HCT116 (cell line): ENCODE results near the gene KRTDAP. TPM values are rescaled to one million over a fixed set of nuclear protein-coding genes. Genes with fewer than 3 reads are reported as not detected.

Experiments
- ATAC-seq: fragments of 200-7000 bp; cut with Tn5 transposase; 2 replicates; pipeline ENCODE4 v1.9.1; 2020; ENCODE audit warnings: mild to moderate bottlenecking, moderate library complexity
- BruUV-seq: library from RNA; stranded (reverse); fragments of 400-500 nt; replicated peaks from 2 replicates; lab custom pipeline; 2021; lab: Mats Ljungman, UMichigan
- CTCF ChIA-PET: fragments of 300-600 bp; sonication (Branson Sonifier 250); formaldehyde crosslinking; loops from one replicate; lab custom pipeline; 2021; ENCODE audit warnings: antibody characterized with exemption; lab: Charles Lee
- POLR2A ChIA-PET: fragments of 300-600, 350-600 bp; sonication (Branson Sonifier 250); formaldehyde crosslinking; loops from one replicate; lab custom pipeline; 2021; ENCODE audit warnings: antibody characterized with exemption; lab: Charles Lee
- RAD21 ChIA-PET, 2 experiments: fragments of 300-600 bp; sonication (Branson Sonifier 250); formaldehyde crosslinking; loops; one replicate each; lab custom pipeline; 2023; ENCODE audit warnings: low total read pairs in 2 of 2; ENCODE audit not compliant: uncharacterized antibody in 2 of 2, unreplicated experiment in 2 of 2, low non-redundant PET in 1 of 2; lab: Charles Lee
- DNase-seq: peaks from one replicate; pipeline ENCODE4 v3.0.0-alpha.2; 2010; ENCODE audit warnings: low read depth, low spot score
- H2AFZ ChIP-seq: fragments of 200-600 bp; shearing (Covaris generic), sonication (generic); 2 replicates; pipeline ENCODE4 v1.6.1; 2017; ENCODE audit warnings: low read depth, mixed run types, mixed read lengths, antibody characterized with exemption, low read length; ENCODE audit not compliant: poor library complexity, severe bottlenecking
- H3K27ac ChIP-seq: 2 replicates; pipeline ENCODE4 v1.5.1; 2012; ENCODE audit warnings: low read depth, low read length
- H3K27me3 ChIP-seq: fragments of 200-600 bp; sonication (generic); 2 replicates; pipeline ENCODE4 v1.6.1; 2016; ENCODE audit warnings: mixed run types, low read length, mixed read lengths; ENCODE audit not compliant: insufficient read depth
- H3K36me3 ChIP-seq, 2 experiments: fragments of 200-500 bp in 1 of 2; fragments of 200-600 bp in 1 of 2; sonication (Bioruptor generic) in 1 of 2; sonication (generic) in 1 of 2; 2 replicates each; pipeline versions ENCODE4 v1.5.1 to v1.6.1; 2014 to 2016; ENCODE audit warnings: low read length in 2 of 2, inconsistent platforms in 1 of 2, mixed read lengths in 1 of 2, mixed run types in 1 of 2; ENCODE audit not compliant: insufficient read depth in 2 of 2, control insufficient read depth in 1 of 2
- H3K4me1 ChIP-seq, 2 experiments: fragments of 200-600 bp in 1 of 2; sonication (generic) in 1 of 2; 2 replicates each; pipeline versions ENCODE4 v1.5.1 to v1.6.1; 2012 to 2017; ENCODE audit warnings: low read length in 2 of 2, inconsistent platforms in 1 of 2, mild to moderate bottlenecking in 1 of 2, mixed read lengths in 1 of 2, mixed run types in 1 of 2, moderate library complexity in 1 of 2; ENCODE audit not compliant: insufficient read depth in 2 of 2, control insufficient read depth in 1 of 2
- H3K4me2 ChIP-seq: fragments of 200-600 bp; sonication (generic); 2 replicates; pipeline ENCODE4 v1.6.1; 2017; ENCODE audit warnings: mixed run types, low read length, mixed read lengths
- H3K4me3 ChIP-seq, 2 experiments: fragments of 200-600 bp in 1 of 2; sonication (generic) in 1 of 2; replicated peaks in 1 of 2; 2 replicates each; pipeline ENCODE4 v1.5.1; 2011 to 2016; ENCODE audit warnings: low read length in 2 of 2, control low read depth in 1 of 2, low read depth in 1 of 2, mild to moderate bottlenecking in 1 of 2, mixed read lengths in 1 of 2, mixed run types in 1 of 2
- H3K79me2 ChIP-seq: fragments of 200-600 bp; sonication (generic); 2 replicates; pipeline ENCODE4 v1.6.1; 2017; ENCODE audit warnings: mild to moderate bottlenecking, mixed run types, low read length, moderate library complexity, mixed read lengths; ENCODE audit not compliant: insufficient read depth
- H3K9ac ChIP-seq: fragments of 200-600 bp; sonication (generic); 2 replicates; pipeline ENCODE4 v1.6.1; 2016; ENCODE audit warnings: low read length, mixed read lengths
- H3K9me2 ChIP-seq: fragments of 200-600 bp; sonication (generic), shearing (Covaris generic); 2 replicates; pipeline ENCODE4 v1.6.1; 2017; ENCODE audit warnings: mixed run types, mild to moderate bottlenecking, moderate library complexity; ENCODE audit not compliant: insufficient read depth
- H3K9me3 ChIP-seq, 2 experiments: fragments of 200-500 bp in 1 of 2; fragments of 200-600 bp in 1 of 2; sonication (Bioruptor generic) in 1 of 2; sonication (generic) in 1 of 2; 2 replicates each; pipeline ENCODE4 v1.6.1; 2014 to 2017; ENCODE audit warnings: low read length in 2 of 2, mixed read lengths in 2 of 2, inconsistent platforms in 1 of 2, low read depth in 1 of 2, mild to moderate bottlenecking in 1 of 2, mixed run types in 1 of 2, moderate library complexity in 1 of 2; ENCODE audit not compliant: control insufficient read depth in 1 of 2, insufficient read depth in 1 of 2
- H4K20me1 ChIP-seq: fragments of 200-600 bp; sonication (generic), shearing (Covaris generic); 2 replicates; pipeline ENCODE4 v1.6.1; 2017; ENCODE audit warnings: mixed run types, mild to moderate bottlenecking, moderate library complexity; ENCODE audit not compliant: insufficient read depth
- CBX3 ChIP-seq: IDR thresholded peaks from 2 replicates; pipeline ENCODE4 v1.6.1; 2012; ENCODE audit warnings: low read depth
- CEBPB ChIP-seq: IDR thresholded peaks from 2 replicates; pipeline ENCODE4 v1.6.1; 2012; ENCODE audit warnings: low read depth
- ELF1 ChIP-seq: IDR thresholded peaks from 2 replicates; pipeline ENCODE4 v1.6.1; 2012; ENCODE audit warnings: low read depth, borderline replicate concordance
- EZH2 ChIP-seq: fragments of 200-600 bp; sonication (generic); IDR thresholded peaks from 2 replicates; pipeline ENCODE4 v1.6.1; 2017; ENCODE audit warnings: antibody characterized with exemption, mixed run types
- EZH2phosphoT487 ChIP-seq: fragments of 200-600 bp; IDR thresholded peaks from 2 replicates; pipeline ENCODE4 v1.6.1; 2018; ENCODE audit warnings: antibody characterized with exemption, borderline replicate concordance
- RAD21 ChIP-seq: IDR thresholded peaks from 2 replicates; pipeline ENCODE4 v1.6.1; 2012; ENCODE audit warnings: low read depth, mild to moderate bottlenecking
- SP1 ChIP-seq: IDR thresholded peaks from 2 replicates; pipeline ENCODE4 v1.6.1; 2012; ENCODE audit warnings: low read depth
- TCF7L2 ChIP-seq: IDR thresholded peaks from 2 replicates; pipeline ENCODE4 v1.7.0; 2011; ENCODE audit warnings: borderline replicate concordance, inconsistent platforms; ENCODE audit not compliant: insufficient read depth, insufficient read length; ENCODE audit errors: extremely low read depth
- YY1 ChIP-seq: IDR thresholded peaks from 2 replicates; pipeline ENCODE4 v1.6.1; 2011; ENCODE audit warnings: low read length, low read depth, moderate library complexity, mild to moderate bottlenecking; ENCODE audit not compliant: insufficient replicate concordance; ENCODE audit errors: extremely low read depth
- ZFX ChIP-seq: fragments of 450-650 bp; IDR thresholded peaks from 2 replicates; pipeline ENCODE4 v1.6.1; 2017
- intact Hi-C: fragments of 100-400 bp; cut with micrococcal nuclease; formaldehyde crosslinking; loops from 2 replicates; pipeline ENCODE4 v1.10.0; 2022
- total RNA-seq: library from RNA; stranded (reverse); gene quantifications from one replicate; pipeline ENCODE4 v1.2.1, GENCODE V29; 2021; ENCODE audit not compliant: unreplicated experiment
- TF ChIP-seq, protein P1 (sequence below): IDR thresholded peaks from 2 replicates; pipeline ENCODE4 v1.6.1; 2012
- TF ChIP-seq, protein P2 (sequence below), 3 experiments: fragments of 200-600 bp in 1 of 3; sonication (generic) in 1 of 3; IDR thresholded peaks in 2 of 3; conservative IDR thresholded peaks in 1 of 3; 2 replicates each; pipeline ENCODE4 v1.5.1; 2012 to 2017; ENCODE audit warnings: low read depth in 2 of 3, low read length in 2 of 3, antibody characterized with exemption in 1 of 3, borderline replicate concordance in 1 of 3, control low read depth in 1 of 3, mild to moderate bottlenecking in 1 of 3, mixed read lengths in 1 of 3, mixed run types in 1 of 3, moderate library complexity in 1 of 3; ENCODE audit not compliant: insufficient read depth in 1 of 3
- TF ChIP-seq, protein P3 (sequence below): IDR thresholded peaks from 2 replicates; pipeline ENCODE4 v1.6.1; 2011; ENCODE audit warnings: mild to moderate bottlenecking, low read length, moderate library complexity; ENCODE audit not compliant: insufficient replicate concordance; ENCODE audit errors: extremely low read depth

Gene KRTDAP
- total RNA-seq, 1 experiment from 2014 or later: 0.74 TPM

DNA sequence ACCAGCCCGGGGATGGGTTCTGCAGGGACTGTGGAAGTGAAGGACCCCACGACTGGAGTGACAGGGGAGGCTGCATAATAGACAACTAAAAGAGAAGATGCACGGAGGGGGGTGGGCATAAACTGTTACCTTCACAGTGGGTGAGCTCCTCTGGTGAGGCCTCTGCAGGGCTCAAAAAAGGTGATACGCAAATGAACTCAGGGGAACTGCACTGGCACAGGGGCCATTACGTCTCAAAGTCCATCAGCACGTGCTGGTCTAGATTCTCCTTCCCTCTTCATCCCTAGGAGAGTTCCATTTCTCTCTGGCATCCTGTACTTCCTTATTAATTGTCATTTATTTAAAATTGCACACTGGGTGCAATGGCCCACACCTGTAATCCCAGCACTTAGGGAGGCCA, 50.3 kb downstream of the KRTDAP start (continued):
- TF ChIP-seq TCF7L2 (no peak), RAD21 (no peak), ELF1 (no peak), YY1 (no peak), CEBPB (no peak), ZFX (no peak), EZH2 (no peak)
- TF ChIP-seq, protein P1, sequence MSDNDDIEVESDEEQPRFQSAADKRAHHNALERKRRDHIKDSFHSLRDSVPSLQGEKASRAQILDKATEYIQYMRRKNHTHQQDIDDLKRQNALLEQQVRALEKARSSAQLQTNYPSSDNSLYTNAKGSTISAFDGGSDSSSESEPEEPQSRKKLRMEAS: no peak

- no peak overlapping the region for H3K4me2 ChIP-seq
- H3K4me3 ChIP-seq: no peak overlapping the region
- ChIA-PET POLR2A (no interaction called here), RAD21 (no interaction called here), CTCF (no interaction called here)
- TF ChIP-seq RAD21 (no peak), SP1 (no peak), CBX3 (no peak), TCF7L2 (no peak), EZH2phosphoT487 (no peak)
- TF ChIP-seq, protein P2, sequence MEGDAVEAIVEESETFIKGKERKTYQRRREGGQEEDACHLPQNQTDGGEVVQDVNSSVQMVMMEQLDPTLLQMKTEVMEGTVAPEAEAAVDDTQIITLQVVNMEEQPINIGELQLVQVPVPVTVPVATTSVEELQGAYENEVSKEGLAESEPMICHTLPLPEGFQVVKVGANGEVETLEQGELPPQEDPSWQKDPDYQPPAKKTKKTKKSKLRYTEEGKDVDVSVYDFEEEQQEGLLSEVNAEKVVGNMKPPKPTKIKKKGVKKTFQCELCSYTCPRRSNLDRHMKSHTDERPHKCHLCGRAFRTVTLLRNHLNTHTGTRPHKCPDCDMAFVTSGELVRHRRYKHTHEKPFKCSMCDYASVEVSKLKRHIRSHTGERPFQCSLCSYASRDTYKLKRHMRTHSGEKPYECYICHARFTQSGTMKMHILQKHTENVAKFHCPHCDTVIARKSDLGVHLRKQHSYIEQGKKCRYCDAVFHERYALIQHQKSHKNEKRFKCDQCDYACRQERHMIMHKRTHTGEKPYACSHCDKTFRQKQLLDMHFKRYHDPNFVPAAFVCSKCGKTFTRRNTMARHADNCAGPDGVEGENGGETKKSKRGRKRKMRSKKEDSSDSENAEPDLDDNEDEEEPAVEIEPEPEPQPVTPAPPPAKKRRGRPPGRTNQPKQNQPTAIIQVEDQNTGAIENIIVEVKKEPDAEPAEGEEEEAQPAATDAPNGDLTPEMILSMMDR (IDR thresholded peaks at IDR 0.05 in 2 of 3, conservative IDR thresholded peaks at IDR 0.05 in 1 of 3; ENCODE audit: borderline replicate concordance in 1 of 3, insufficient read depth in 1 of 3, low read depth in 2 of 3, low read length in 2 of 3): no peak
- TF ChIP-seq, protein P3, sequence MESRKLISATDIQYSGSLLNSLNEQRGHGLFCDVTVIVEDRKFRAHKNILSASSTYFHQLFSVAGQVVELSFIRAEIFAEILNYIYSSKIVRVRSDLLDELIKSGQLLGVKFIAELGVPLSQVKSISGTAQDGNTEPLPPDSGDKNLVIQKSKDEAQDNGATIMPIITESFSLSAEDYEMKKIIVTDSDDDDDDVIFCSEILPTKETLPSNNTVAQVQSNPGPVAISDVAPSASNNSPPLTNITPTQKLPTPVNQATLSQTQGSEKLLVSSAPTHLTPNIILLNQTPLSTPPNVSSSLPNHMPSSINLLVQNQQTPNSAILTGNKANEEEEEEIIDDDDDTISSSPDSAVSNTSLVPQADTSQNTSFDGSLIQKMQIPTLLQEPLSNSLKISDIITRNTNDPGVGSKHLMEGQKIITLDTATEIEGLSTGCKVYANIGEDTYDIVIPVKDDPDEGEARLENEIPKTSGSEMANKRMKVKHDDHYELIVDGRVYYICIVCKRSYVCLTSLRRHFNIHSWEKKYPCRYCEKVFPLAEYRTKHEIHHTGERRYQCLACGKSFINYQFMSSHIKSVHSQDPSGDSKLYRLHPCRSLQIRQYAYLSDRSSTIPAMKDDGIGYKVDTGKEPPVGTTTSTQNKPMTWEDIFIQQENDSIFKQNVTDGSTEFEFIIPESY: no peak
- ATAC-seq (no peak), DNase-seq (no peak)
- intact Hi-C loops: no loop called here
- BruUV-seq: no TSS peak
- no peak overlapping the region for H3K9ac ChIP-seq
- no peaks in the 10 kb centered on the region for H3K9me3 ChIP-seq
- peaks cover 0 to 16% of the 10 kb centered on the region in 2 experiments; a peak in 3 of 4 replicates for H3K4me1 ChIP-seq
- 0 out of 2 replicates have a peak, but pooled peaks cover 4% of the 10 kb centered on the region for H3K27me3 ChIP-seq
- H3K79me2 ChIP-seq: no peaks in the 10 kb centered on the region
- no peaks in the 10 kb centered on the region for H4K20me1 ChIP-seq
- no peaks in the 10 kb centered on the region for H3K9me2 ChIP-seq
- H2AFZ ChIP-seq: no peak overlapping the region
- no peaks in the 10 kb centered on the region for H3K36me3 ChIP-seq
- no peak overlapping the region for H3K27ac ChIP-seq
Measured at GRCh38 chr19:35438527-35438926, 51.7 kb downstream of the KRTDAP start.
